Bladder microvascular endothelial cell (primary cell): Measurements from ENCODE around the gene ACTR8. TPM values are rescaled to one million over a fixed set of nuclear protein-coding genes. Genes with fewer than 3 reads are reported as not detected.

Experiments used
- total RNA-seq: library from RNA; depleted of rRNA; stranded (reverse); fragments of >200 nt; gene quantifications from 2 replicates; pipeline ENCODE4 v1.2.3, GENCODE V29; 2014

Gene ACTR8, protein sequence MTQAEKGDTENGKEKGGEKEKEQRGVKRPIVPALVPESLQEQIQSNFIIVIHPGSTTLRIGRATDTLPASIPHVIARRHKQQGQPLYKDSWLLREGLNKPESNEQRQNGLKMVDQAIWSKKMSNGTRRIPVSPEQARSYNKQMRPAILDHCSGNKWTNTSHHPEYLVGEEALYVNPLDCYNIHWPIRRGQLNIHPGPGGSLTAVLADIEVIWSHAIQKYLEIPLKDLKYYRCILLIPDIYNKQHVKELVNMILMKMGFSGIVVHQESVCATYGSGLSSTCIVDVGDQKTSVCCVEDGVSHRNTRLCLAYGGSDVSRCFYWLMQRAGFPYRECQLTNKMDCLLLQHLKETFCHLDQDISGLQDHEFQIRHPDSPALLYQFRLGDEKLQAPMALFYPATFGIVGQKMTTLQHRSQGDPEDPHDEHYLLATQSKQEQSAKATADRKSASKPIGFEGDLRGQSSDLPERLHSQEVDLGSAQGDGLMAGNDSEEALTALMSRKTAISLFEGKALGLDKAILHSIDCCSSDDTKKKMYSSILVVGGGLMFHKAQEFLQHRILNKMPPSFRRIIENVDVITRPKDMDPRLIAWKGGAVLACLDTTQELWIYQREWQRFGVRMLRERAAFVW
- total RNA-seq = 28.8 and 45.3 TPM in 2 replicates

DNA sequence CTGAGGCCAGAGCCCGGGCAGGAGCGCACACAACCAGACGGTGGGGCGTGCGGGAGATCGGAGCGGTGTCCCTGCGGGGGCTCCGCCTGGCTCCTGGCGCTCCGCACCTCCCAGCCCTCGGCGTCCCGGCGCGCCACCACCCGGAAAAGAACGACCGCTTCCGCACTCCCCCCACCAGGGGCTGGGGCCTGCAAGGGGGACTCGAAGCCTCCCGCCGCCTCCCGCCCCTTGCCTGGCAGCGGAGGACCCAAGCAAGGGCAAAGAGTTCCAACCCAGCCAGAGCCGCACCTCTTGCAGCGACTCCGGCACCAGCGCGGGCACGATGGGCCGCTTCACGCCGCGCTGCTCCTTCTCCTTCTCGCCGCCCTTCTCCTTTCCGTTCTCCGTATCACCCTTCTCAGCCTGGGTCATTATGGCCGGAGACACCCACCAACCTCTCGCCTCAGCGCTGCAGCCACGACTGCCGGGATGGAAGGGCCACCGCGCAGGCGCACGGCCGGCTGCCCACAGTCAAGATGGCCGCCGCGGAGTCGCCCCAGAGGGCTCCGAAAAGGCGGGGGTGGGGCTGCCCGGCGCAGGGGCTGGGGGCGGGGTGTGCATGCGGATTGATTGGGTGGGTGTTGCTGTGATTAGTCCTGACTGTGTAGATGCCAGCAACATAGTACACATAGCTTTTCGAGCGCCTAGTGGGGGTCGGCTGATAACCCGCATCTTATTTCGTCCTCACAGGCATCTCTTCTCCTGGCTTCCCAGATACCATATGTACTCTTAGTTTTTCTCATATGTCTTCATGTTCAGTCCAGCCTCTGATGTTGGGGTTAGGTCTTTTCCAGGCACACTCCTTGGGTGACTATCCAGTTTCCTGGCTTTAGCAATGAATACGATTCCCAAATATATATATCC is at the start of gene ACTR8:
Gene ACTR8 (minus strand): TSS at position 462 of the 903 bp plus-strand sequence. CDS start 51 bp downstream, at position 411.

DNA sequence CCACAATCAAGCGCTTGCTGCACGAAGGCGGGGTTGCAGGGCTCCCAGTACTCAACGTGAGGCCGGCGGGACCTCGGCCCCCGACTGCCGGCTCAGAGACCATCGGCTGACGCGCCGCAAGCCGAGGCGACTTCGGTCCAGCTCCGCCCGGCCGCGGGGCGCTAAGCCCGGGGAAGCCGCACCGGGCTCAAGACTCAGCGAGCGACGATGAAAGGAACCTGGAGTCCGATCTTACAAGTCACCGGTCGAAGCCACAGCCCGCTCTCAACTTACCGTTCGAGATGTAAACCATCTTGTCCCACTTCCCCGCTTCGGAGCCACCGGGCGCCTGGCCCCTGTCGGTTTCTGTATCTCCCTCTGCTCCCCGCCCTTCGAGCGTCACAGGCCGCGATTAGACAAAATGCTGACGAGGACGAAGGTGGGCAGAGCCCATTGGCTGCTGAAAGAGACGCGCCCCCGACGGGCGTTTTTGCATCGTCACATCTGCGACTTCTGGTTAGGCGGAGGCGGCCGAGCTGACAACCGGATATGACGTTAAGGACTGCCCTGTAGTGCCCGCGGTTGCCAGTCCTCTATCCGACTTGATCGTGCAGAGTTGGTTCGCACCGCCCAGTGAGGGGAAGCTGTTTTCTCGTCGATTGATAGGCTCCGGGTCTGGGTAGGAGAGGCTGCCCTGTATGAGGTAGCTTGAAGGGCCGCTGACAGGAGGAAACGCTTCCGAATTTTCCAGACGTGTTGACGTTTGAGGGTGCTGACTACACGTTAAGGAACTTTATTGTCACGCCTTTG is 9.7 kb upstream of the ACTR8 start, which contains the start of gene SELENOK:
Gene SELENOK (minus strand): TSS at position 363 of the 789 bp plus-strand sequence.

DNA sequence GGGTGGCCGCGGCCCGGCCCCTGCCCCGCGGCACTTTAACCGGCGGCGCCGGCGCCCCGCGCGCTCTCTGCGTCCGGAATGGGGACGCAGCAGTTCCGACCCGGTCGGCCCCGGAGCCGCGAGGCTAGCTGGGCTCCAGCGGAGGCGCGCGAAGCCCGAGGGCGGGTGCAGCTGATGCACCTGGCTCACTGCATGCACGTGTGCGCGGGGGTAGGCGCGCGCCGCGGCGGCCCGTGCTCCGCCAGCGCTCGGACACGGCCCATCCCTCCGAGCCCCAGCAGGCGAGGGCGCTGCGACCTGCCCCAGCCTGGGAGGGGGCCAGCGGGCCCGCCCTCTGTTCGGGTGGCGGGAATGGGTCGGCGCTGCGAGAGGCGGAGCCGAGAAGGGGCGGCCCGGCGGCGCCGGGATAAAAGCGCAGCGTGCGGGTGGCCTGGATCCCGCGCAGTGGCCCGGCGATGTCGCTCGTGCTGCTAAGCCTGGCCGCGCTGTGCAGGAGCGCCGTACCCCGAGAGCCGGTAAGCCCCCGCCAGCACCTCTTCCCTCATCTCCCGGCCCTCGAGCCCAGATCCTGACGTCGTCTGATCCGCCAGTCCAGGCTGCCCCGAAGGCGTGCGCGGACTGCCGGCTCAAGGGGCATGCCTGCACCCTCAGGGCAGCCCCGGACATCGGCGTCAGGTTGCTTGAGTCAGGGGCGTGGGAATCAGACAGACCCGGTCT is 35.7 kb downstream of the ACTR8 start, which contains the start of the genes CHDH and IL17RB:
Gene CHDH (minus strand): TSS at position 286 of the 717 bp plus-strand sequence. CDS start 22,411 bp downstream, outside the sequence.
Gene IL17RB (plus strand): TSS at position 435 of the 717 bp plus-strand sequence. CDS start 21 bp downstream, at position 456.

Other genes with a start within 250 kb of the ACTR8 start
- under 0.01 and 1.2 TPM in 2 replicates for gene CHDH, start 35.7 kb downstream of the ACTR8 start, total RNA-seq
- 0.38 TPM in 1 of 2 replicates, not detected in the other for gene IL17RB, start 35.6 kb downstream of the ACTR8 start, total RNA-seq
- gene SELENOK, start 9.7 kb upstream of the ACTR8 start, total RNA-seq = 17.6 and 20.6 TPM in 2 replicates
- not detected in 2 replicates for gene CACNA2D3, start 240.4 kb upstream of the ACTR8 start, total RNA-seq